HG03460 (cell line): Measurements from ENCODE around the gene HIVEP1.

Experiments used
- ATAC-seq: cut with Tn5 transposase; IDR thresholded peaks from one replicate; pipeline ENCODE4 v1.9.1; 2021; ENCODE audit not compliant: unreplicated experiment

Gene HIVEP1

GRCh38 chr6:12012038-12012557 is at the start of gene HIVEP1:
HIVEP1 (plus strand) TSS chr6:12012312; CDS start chr6:12015629, 3,317 bp downstream.
- no peak for ATAC-seq

GRCh38 chr6:11963756-11964500 is 48.2 kb upstream of the HIVEP1 start:
- ATAC-seq = no peak

GRCh38 chr6:11964729-11965335 is 47.3 kb upstream of the HIVEP1 start:
- no peak for ATAC-seq

- ATAC-seq = no peak
These were observed 46.6 kb upstream of the HIVEP1 start for GRCh38 chr6:11965499-11965898.

GRCh38 chr6:11968241-11968806 is 43.8 kb upstream of the HIVEP1 start:
- ATAC-seq = peak; percentile 89

GRCh38 chr6:11969092-11969491 is 43.0 kb upstream of the HIVEP1 start:
- no peak for ATAC-seq

- ATAC-seq = no peak
These were observed 42.0 kb upstream of the HIVEP1 start for GRCh38 chr6:11970114-11970513.

- ATAC-seq = no peak
These were observed 41.0 kb upstream of the HIVEP1 start for GRCh38 chr6:11971154-11971553.

GRCh38 chr6:11972270-11972669 is 39.8 kb upstream of the HIVEP1 start:
- ATAC-seq = no peak

GRCh38 chr6:11972806-11973205 is 39.3 kb upstream of the HIVEP1 start:
- no peak for ATAC-seq

- ATAC-seq = no peak
These were observed 38.9 kb upstream of the HIVEP1 start for GRCh38 chr6:11973238-11973637.

- ATAC-seq = no peak
These were observed 38.0 kb upstream of the HIVEP1 start for GRCh38 chr6:11974089-11974488.

GRCh38 chr6:11975353-11975977 is 36.6 kb upstream of the HIVEP1 start:
- peak; percentile 90 for ATAC-seq

GRCh38 chr6:11976489-11976888 is 35.6 kb upstream of the HIVEP1 start:
- ATAC-seq = no peak

- ATAC-seq = no peak
These were observed 34.9 kb upstream of the HIVEP1 start for GRCh38 chr6:11977193-11977592.

GRCh38 chr6:11977738-11978137 is 34.4 kb upstream of the HIVEP1 start:
- no peak for ATAC-seq

- no peak for ATAC-seq
These were observed 33.7 kb upstream of the HIVEP1 start for GRCh38 chr6:11978169-11978987.

GRCh38 chr6:11979866-11980265 is 32.2 kb upstream of the HIVEP1 start:
- no peak for ATAC-seq

GRCh38 chr6:11983306-11983705 is 28.8 kb upstream of the HIVEP1 start:
- no peak for ATAC-seq

- no peak for ATAC-seq
These were observed 24.7 kb upstream of the HIVEP1 start for GRCh38 chr6:11987386-11987785.

GRCh38 chr6:11989386-11989785 is 22.7 kb upstream of the HIVEP1 start:
- no peak for ATAC-seq
